Peyer's patch (tissue), 4 donors: ENCODE results near the gene PDIA5. TPM values are rescaled to one million over a fixed set of nuclear protein-coding genes. Genes with fewer than 3 reads are reported as not detected.
"Not testable (repeated sequence)": the region's sequence is repeated elsewhere in the genome, so short reads cannot be mapped to it uniquely, and the experiment has no call there.

ENCODE experiments used
- DNase-seq, 3 donors: peaks; one replicate each; pipeline ENCODE4 v3.0.0-alpha.2; 2017 to 2019
- H3K27ac ChIP-seq, 4 donors: fragments of 200-600 bp; sonication (generic); one replicate each; pipeline ENCODE4 v1.5.1; 2016 to 2019
- H3K27me3 ChIP-seq, 2 donors: fragments of 200-600 bp; sonication (generic); one replicate each; pipeline ENCODE4 v1.5.1; 2019
- H3K36me3 ChIP-seq, 3 donors: fragments of 200-600 bp; sonication (generic); one replicate each; pipeline ENCODE4 v1.5.1; 2016 to 2019
- H3K4me1 ChIP-seq, 4 donors: fragments of 200-600 bp; sonication (generic); one replicate each; pipeline ENCODE4 v1.5.1; 2016 to 2019
- H3K4me3 ChIP-seq, 4 donors: fragments of 200-600 bp; sonication (generic); 1 replicate in 3 of 4; 2 replicates in 1 of 4; pipeline ENCODE4 v1.5.1; 2016 to 2019; ENCODE audit warnings: mild to moderate bottlenecking in 1 of 4
- H3K9me3 ChIP-seq, 4 donors: fragments of 200-600 bp; sonication (generic); one replicate each; pipeline ENCODE4 v1.5.1; 2016 to 2019; ENCODE audit warnings: mild to moderate bottlenecking in 1 of 4
- CTCF ChIP-seq, 6 experiments: fragments of 450-650 bp in 4 of 6; fragments of 200-600 bp in 2 of 6; sonication (generic) in 1 of 6; IDR thresholded peaks; one replicate each; pipeline ENCODE4 v1.5.1; 2017 to 2019; ENCODE audit warnings: antibody characterized with exemption in 6 of 6, mild to moderate bottlenecking in 3 of 6, moderate library complexity in 1 of 6
- POLR2A ChIP-seq, 2 donors: fragments of 450-650 bp; IDR thresholded peaks; one replicate each; pipeline ENCODE4 v1.5.1; 2017; ENCODE audit warnings: antibody characterized with exemption in 2 of 2, mild to moderate bottlenecking in 2 of 2, moderate library complexity in 2 of 2
- total RNA-seq, 4 donors: library from RNA; depleted of rRNA; stranded (reverse); fragments of >200 nt; gene quantifications; one replicate each; pipeline ENCODE4 v1.1.0, GENCODE V29; 2016

PDIA5 gene
- total RNA-seq, 4 donors from 2014 or later: 13.7 to 63.5 (median 19.4) TPM

GRCh38 chr3:123110976-123111615, 44.3 kb downstream of the PDIA5 start:
- Histone ChIP-seq H3K27me3 (no peaks in the 10 kb centered on the region), H3K36me3 (peaks cover 0 to 35% (median 0%) of the 10 kb centered on the region in 3 donors), H3K27ac (no peak overlapping the region), H3K4me1 (no peaks in the 10 kb centered on the region), H3K9me3 (no peaks in the 10 kb centered on the region), H3K4me3 (no peak overlapping the region)
- no peak for DNase-seq
- TF ChIP-seq POLR2A (IDR thresholded peaks at IDR 0.05) (no peak), CTCF (IDR thresholded peaks at IDR 0.05) (no peak)

GRCh38 chr3:123111640-123112039, 44.8 kb downstream of the PDIA5 start:
- H3K4me1 ChIP-seq: no peaks in the 10 kb centered on the region
- TF ChIP-seq CTCF (IDR thresholded peaks at IDR 0.05) (no peak), POLR2A (IDR thresholded peaks at IDR 0.05) (no peak)
- H3K9me3 ChIP-seq: no peaks in the 10 kb centered on the region
- no peaks in the 10 kb centered on the region for H3K27me3 ChIP-seq
- H3K4me3 ChIP-seq: no peak overlapping the region
- H3K36me3 ChIP-seq: peaks cover 0 to 34% (median 0%) of the 10 kb centered on the region in 3 donors
- no peak overlapping the region for H3K27ac ChIP-seq
- no peak for DNase-seq

- TF ChIP-seq POLR2A (IDR thresholded peaks at IDR 0.05): no peak
- TF ChIP-seq CTCF (IDR thresholded peaks at IDR 0.05): no peak
- Histone ChIP-seq H3K4me3 (no peak overlapping the region), H3K36me3 (peaks cover 0 to 32% (median 0%) of the 10 kb centered on the region in 3 donors)
These were observed 45.4 kb downstream of the PDIA5 start for GRCh38 chr3:123112232-123112631.

GRCh38 chr3:123112656-123113055, 45.8 kb downstream of the PDIA5 start:
- not testable (repeated sequence) for H3K4me3 ChIP-seq, DNase-seq, H3K9me3 ChIP-seq, H3K27ac ChIP-seq, H3K27me3 ChIP-seq, H3K4me1 ChIP-seq
- H3K36me3 ChIP-seq: peaks cover 0 to 28% (median 0%) of the 10 kb centered on the region in 3 donors

More at GRCh38 chr3:123112232-123112631, 45.4 kb downstream of the PDIA5 start:
- no peaks in the 10 kb centered on the region for H3K4me1 ChIP-seq
- DNase-seq: no peak
- no peaks in the 10 kb centered on the region for H3K27me3 ChIP-seq
- no peak overlapping the region for H3K27ac ChIP-seq
- no peaks in the 10 kb centered on the region for H3K9me3 ChIP-seq

- H3K27me3 ChIP-seq: no peaks in the 10 kb centered on the region
- peak in 1 of 3 donors; percentile 20 for DNase-seq
- H3K4me3 ChIP-seq: no peak overlapping the region
- H3K4me1 ChIP-seq: no peaks in the 10 kb centered on the region
- TF ChIP-seq POLR2A (IDR thresholded peaks at IDR 0.05) (no peak), CTCF (IDR thresholded peaks at IDR 0.05) (no peak)
- no peaks in the 10 kb centered on the region for H3K9me3 ChIP-seq
- H3K36me3 ChIP-seq: peaks cover 0 to 23% (median 0%) of the 10 kb centered on the region in 3 donors
- no peak overlapping the region for H3K27ac ChIP-seq
These were observed 47.1 kb downstream of the PDIA5 start for GRCh38 chr3:123113889-123114450.

- H3K36me3 ChIP-seq: peaks cover 0 to 28% (median 0%) of the 10 kb centered on the region in 3 donors
- no peaks in the 10 kb centered on the region for H3K9me3 ChIP-seq
- H3K4me3 ChIP-seq: no peak overlapping the region
- DNase-seq: peak in 1 of 3 donors; percentile 33
- no peak for TF ChIP-seq POLR2A (IDR thresholded peaks at IDR 0.05)
- no peak for TF ChIP-seq CTCF (IDR thresholded peaks at IDR 0.05)
- H3K27ac ChIP-seq: no peak overlapping the region
- no peaks in the 10 kb centered on the region for H3K4me1 ChIP-seq
- no peaks in the 10 kb centered on the region for H3K27me3 ChIP-seq
These were observed 49.3 kb downstream of the PDIA5 start for GRCh38 chr3:123116116-123116515.
